HG02870 (cell line): Measurements from ENCODE around the gene PSME3.

Experiments used
- ATAC-seq: cut with Tn5 transposase; IDR thresholded peaks from one replicate; pipeline ENCODE4 v1.9.1; 2021; ENCODE audit warnings: mild to moderate bottlenecking, moderate library complexity; ENCODE audit not compliant: unreplicated experiment

PSME3 gene

GRCh38 chr17:42814633-42815399, 18.4 kb upstream of the PSME3 start:
- no peak for ATAC-seq

GRCh38 chr17:42817866-42818265, 15.3 kb upstream of the PSME3 start:
- no peak for ATAC-seq

- ATAC-seq, result no peak
Observed at GRCh38 chr17:42818379-42818778, 14.8 kb upstream of the PSME3 start.

- ATAC-seq, result no peak
Observed at GRCh38 chr17:42819939-42820535, 13.2 kb upstream of the PSME3 start.

- ATAC-seq, result no peak
Observed at GRCh38 chr17:42821176-42821575, 12.0 kb upstream of the PSME3 start.

- ATAC-seq, result no peak
Observed at GRCh38 chr17:42827472-42827871, 5.7 kb upstream of the PSME3 start.

- ATAC-seq, result no peak
Observed at GRCh38 chr17:42830971-42831370, 2.2 kb upstream of the PSME3 start.

- ATAC-seq, result no peak
Observed at GRCh38 chr17:42832213-42832933, 824 bp upstream of the PSME3 start.

GRCh38 chr17:42833767-42834422, 698 bp downstream of the PSME3 start:
- ATAC-seq, result peak; percentile 17

- no peak for ATAC-seq
Observed at GRCh38 chr17:42835732-42836131, 2.5 kb downstream of the PSME3 start.

GRCh38 chr17:42841975-42842685, 8.9 kb downstream of the PSME3 start:
- ATAC-seq, result no peak

- ATAC-seq, result no peak
Observed at GRCh38 chr17:42843358-42843934, 10.2 kb downstream of the PSME3 start.

GRCh38 chr17:42844271-42844670, 11.1 kb downstream of the PSME3 start, which contains the start of gene AOC2:
AOC2 (plus strand) TSS chr17:42844580; CDS start chr17:42844627, 47 bp downstream.
- no peak for ATAC-seq

GRCh38 chr17:42844761-42845555, 11.8 kb downstream of the PSME3 start:
- no peak for ATAC-seq

GRCh38 chr17:42845556-42845917, 12.3 kb downstream of the PSME3 start:
- ATAC-seq, result no peak

- ATAC-seq, result no peak
Observed at GRCh38 chr17:42845918-42846593, 12.9 kb downstream of the PSME3 start.

- no peak for ATAC-seq
Observed at GRCh38 chr17:42846594-42847280, 13.5 kb downstream of the PSME3 start.

- no peak for ATAC-seq
Observed at GRCh38 chr17:42848093-42848492, 14.9 kb downstream of the PSME3 start.
